ENCODE results near the gene F5.
A peak's percentile ranks its signal among the peaks of the same experiment; 100 is the strongest.

Gene F5

GRCh38 chr1:169487561-169487960 is 98.7 kb downstream of the F5 start:
- peaks cover 18% of the 10 kb centered on the region for H3K4me1 ChIP-seq (ENCODE audit: control insufficient read depth, insufficient read depth, low read length)
- H3K36me3 ChIP-seq (ENCODE audit: control insufficient read depth in 2 of 2, insufficient read depth in 2 of 2, low read length in 2 of 2): no peaks in the 10 kb centered on the region
- H3K4me3 ChIP-seq (ENCODE audit: low read length in 2 of 2): peak overlapping the region; percentile 22 to 88
- H3K27ac ChIP-seq (ENCODE audit: low read length): peak overlapping the region; percentile 99
- no peak overlapping the region for H3K9ac ChIP-seq (ENCODE audit: low read length in 2 of 2)
- H3K27me3 ChIP-seq (ENCODE audit: control insufficient read depth in 1 of 2, insufficient read depth in 2 of 2, low read length in 2 of 2): no peaks in the 10 kb centered on the region
- H3K9me3 ChIP-seq (ENCODE audit: control insufficient read depth in 2 of 2, low read length in 2 of 2): no peaks in the 10 kb centered on the region

GRCh38 chr1:169487133-169487532 is 99.1 kb downstream of the F5 start:
- Histone ChIP-seq H3K9ac (ENCODE audit: low read length in 2 of 2) (peak overlapping the region; percentile 96 to 97), H3K36me3 (ENCODE audit: control insufficient read depth in 2 of 2, insufficient read depth in 2 of 2, low read length in 2 of 2) (no peaks in the 10 kb centered on the region), H3K4me3 (ENCODE audit: low read length in 2 of 2) (peak overlapping the region; percentile 22 to 88), H3K4me1 (ENCODE audit: control insufficient read depth, insufficient read depth, low read length) (peaks cover 18% of the 10 kb centered on the region), H3K27me3 (ENCODE audit: control insufficient read depth in 1 of 2, insufficient read depth in 2 of 2, low read length in 2 of 2) (no peaks in the 10 kb centered on the region), H3K9me3 (ENCODE audit: control insufficient read depth in 2 of 2, low read length in 2 of 2) (no peaks in the 10 kb centered on the region), H3K27ac (ENCODE audit: low read length) (peak overlapping the region; percentile 99)

DNA sequence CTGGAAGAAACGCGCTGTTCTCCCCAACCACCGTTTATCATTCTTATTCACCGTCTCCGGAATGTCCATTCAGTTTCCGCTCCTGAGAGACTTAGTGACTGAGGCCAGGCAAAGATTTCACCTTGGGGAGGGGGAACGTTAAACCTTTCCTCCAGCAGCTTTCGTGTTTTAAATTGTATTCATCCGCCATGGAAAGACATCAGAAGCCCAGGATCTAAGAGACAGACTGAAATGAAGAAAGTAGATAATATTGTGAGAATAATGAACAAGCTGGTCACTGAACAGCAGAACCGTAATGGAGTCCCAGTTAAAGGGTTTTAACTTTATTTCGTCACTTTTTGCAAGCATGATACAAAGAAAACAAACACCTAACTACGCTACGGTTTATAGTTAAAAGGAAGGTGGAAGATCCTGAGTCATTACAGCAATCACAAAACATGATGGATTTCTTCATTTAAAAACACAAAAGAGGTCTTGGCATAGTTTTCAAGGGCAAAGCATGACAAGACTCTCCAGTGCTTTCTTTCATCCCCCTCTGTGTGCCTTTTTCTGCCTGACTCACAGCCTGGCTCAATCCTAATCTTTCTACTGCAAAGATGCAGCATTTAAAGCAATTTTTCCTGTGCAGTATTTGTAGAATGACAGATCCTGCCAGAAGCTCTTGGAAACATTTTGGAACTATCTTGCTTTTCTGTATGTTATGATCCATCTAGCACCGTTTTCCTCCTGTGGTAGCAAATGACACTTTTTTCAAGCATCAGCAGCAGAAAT is 99.8 kb downstream of the F5 start:
- H3K9ac ChIP-seq (ENCODE audit: low read length in 2 of 2): peak overlapping the region; percentile 96 to 97
- H3K27ac ChIP-seq (ENCODE audit: low read length): peak overlapping the region; percentile 99
- no peaks in the 10 kb centered on the region for H3K36me3 ChIP-seq (ENCODE audit: control insufficient read depth in 2 of 2, insufficient read depth in 2 of 2, low read length in 2 of 2)
- no peaks in the 10 kb centered on the region for H3K9me3 ChIP-seq (ENCODE audit: control insufficient read depth in 2 of 2, low read length in 2 of 2)
- H3K4me1 ChIP-seq (ENCODE audit: control insufficient read depth, insufficient read depth, low read length): peaks cover 18% of the 10 kb centered on the region
- H3K4me3 ChIP-seq (ENCODE audit: low read length in 2 of 2): peak overlapping the region; percentile 22 to 88
- H3K27me3 ChIP-seq (ENCODE audit: control insufficient read depth in 1 of 2, insufficient read depth in 2 of 2, low read length in 2 of 2): no peaks in the 10 kb centered on the region

GRCh38 chr1:169485431-169486280 is 100.6 kb downstream of the F5 start, which contains the start of gene SLC19A2:
Gene SLC19A2 (minus strand): TSS chr1:169485944. CDS start chr1:169485766, 178 bp downstream.
- H3K4me1 ChIP-seq (ENCODE audit: control insufficient read depth, insufficient read depth, low read length): peaks cover 18% of the 10 kb centered on the region
- no peaks in the 10 kb centered on the region for H3K9me3 ChIP-seq (ENCODE audit: control insufficient read depth in 2 of 2, low read length in 2 of 2)
- no peaks in the 10 kb centered on the region for H3K27me3 ChIP-seq (ENCODE audit: control insufficient read depth in 1 of 2, insufficient read depth in 2 of 2, low read length in 2 of 2)
- no peaks in the 10 kb centered on the region for H3K36me3 ChIP-seq (ENCODE audit: control insufficient read depth in 2 of 2, insufficient read depth in 2 of 2, low read length in 2 of 2)
- H3K27ac ChIP-seq (ENCODE audit: low read length): peak within 1 kb of the TSS; percentile 99
- peak within 1 kb of the TSS; percentile 96 to 97 for H3K9ac ChIP-seq (ENCODE audit: low read length in 2 of 2)
- peak within 1 kb of the TSS; percentile 84 to 88 for H3K4me3 ChIP-seq (ENCODE audit: low read length in 2 of 2)

- Histone ChIP-seq H3K9ac (ENCODE audit: low read length in 2 of 2) (peak overlapping the region; percentile 96 to 97), H3K9me3 (ENCODE audit: control insufficient read depth in 2 of 2, low read length in 2 of 2) (no peaks in the 10 kb centered on the region), H3K36me3 (ENCODE audit: control insufficient read depth in 2 of 2, insufficient read depth in 2 of 2, low read length in 2 of 2) (no peaks in the 10 kb centered on the region), H3K4me1 (ENCODE audit: control insufficient read depth, insufficient read depth, low read length) (peaks cover 18% of the 10 kb centered on the region), H3K27me3 (ENCODE audit: control insufficient read depth in 1 of 2, insufficient read depth in 2 of 2, low read length in 2 of 2) (no peaks in the 10 kb centered on the region), H3K4me3 (ENCODE audit: low read length in 2 of 2) (peak overlapping the region; percentile 84 to 88), H3K27ac (ENCODE audit: low read length) (peak overlapping the region; percentile 99)
Observed at GRCh38 chr1:169484683-169485430, 101.4 kb downstream of the F5 start.

GRCh38 chr1:169484101-169484500 is 102.2 kb downstream of the F5 start:
- Histone ChIP-seq H3K9me3 (ENCODE audit: control insufficient read depth in 2 of 2, low read length in 2 of 2) (no peaks in the 10 kb centered on the region), H3K4me1 (ENCODE audit: control insufficient read depth, insufficient read depth, low read length) (peaks cover 18% of the 10 kb centered on the region), H3K27me3 (ENCODE audit: control insufficient read depth in 1 of 2, insufficient read depth in 2 of 2, low read length in 2 of 2) (no peaks in the 10 kb centered on the region), H3K36me3 (ENCODE audit: control insufficient read depth in 2 of 2, insufficient read depth in 2 of 2, low read length in 2 of 2) (no peaks in the 10 kb centered on the region), H3K4me3 (ENCODE audit: low read length in 2 of 2) (peak overlapping the region; percentile 84 to 88), H3K27ac (ENCODE audit: low read length) (peak overlapping the region; percentile 18), H3K9ac (ENCODE audit: low read length in 2 of 2) (peak overlapping the region in 1 of 2 donors; percentile 96)

DNA sequence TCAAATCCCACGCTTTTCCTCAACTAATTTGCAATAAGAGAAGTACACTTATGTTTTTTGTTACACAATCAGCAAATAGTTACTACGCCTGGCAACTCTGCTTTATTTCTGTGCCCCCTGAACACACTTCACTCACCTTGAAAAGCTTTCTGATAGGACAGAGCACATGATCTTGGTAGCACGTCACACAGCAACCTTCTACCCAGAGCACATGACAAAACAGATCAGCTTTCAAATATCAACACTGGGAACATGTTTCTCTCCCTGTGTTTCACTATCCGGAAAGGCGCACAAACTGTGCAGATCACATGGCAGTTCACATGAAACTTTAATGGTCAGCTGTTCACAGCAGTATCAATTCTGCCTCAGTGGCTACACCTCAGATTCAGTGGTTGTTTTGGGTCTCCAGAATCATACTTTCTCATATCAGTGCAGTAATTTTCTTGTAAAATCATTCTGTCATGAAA is 102.7 kb downstream of the F5 start:
- peak overlapping the region; percentile 2 to 96 for H3K9ac ChIP-seq (ENCODE audit: low read length in 2 of 2)
- peak overlapping the region; percentile 18 for H3K27ac ChIP-seq (ENCODE audit: low read length)
- H3K9me3 ChIP-seq (ENCODE audit: control insufficient read depth in 2 of 2, low read length in 2 of 2): no peaks in the 10 kb centered on the region
- H3K4me1 ChIP-seq (ENCODE audit: control insufficient read depth, insufficient read depth, low read length): peaks cover 18% of the 10 kb centered on the region
- no peaks in the 10 kb centered on the region for H3K27me3 ChIP-seq (ENCODE audit: control insufficient read depth in 1 of 2, insufficient read depth in 2 of 2, low read length in 2 of 2)
- peak overlapping the region; percentile 84 to 88 for H3K4me3 ChIP-seq (ENCODE audit: low read length in 2 of 2)
- H3K36me3 ChIP-seq (ENCODE audit: control insufficient read depth in 2 of 2, insufficient read depth in 2 of 2, low read length in 2 of 2): no peaks in the 10 kb centered on the region

DNA sequence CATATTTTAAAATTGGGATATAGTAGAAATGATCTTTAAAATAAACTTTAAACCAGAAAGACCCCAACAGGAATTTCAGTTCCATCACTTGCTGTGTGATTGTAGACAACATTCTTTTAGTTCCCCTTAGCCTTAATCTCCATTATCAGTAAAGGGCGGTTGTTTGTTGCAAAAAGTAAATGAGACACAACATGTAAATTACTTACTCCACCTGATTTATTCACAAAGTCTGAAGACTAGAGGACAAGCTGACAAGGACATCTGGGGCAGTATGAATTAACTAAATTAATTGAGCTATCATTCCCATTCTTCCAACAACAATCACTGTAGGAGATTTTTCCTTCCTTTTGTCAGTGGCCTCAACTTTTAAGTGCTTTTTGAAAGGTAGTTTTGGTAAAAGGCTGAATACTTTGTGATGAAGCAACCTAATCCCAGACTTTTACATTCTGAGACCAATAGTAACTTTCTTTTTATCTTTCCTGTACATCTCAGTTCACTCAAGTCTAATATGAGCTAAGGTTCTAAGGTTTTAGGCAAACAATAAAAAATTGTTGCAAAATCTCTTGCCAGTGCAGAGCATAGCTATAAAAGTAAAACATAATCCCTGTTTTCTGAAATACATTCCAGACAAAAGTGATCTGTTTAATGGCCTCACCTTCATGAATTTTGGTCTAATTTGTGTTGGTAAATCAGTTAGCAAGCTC is 106.8 kb downstream of the F5 start:
- H3K27ac ChIP-seq (ENCODE audit: low read length): no peak overlapping the region
- H3K9me3 ChIP-seq (ENCODE audit: control insufficient read depth in 2 of 2, low read length in 2 of 2): no peaks in the 10 kb centered on the region
- peaks cover 5 to 6% of the 10 kb centered on the region in 2 donors for H3K36me3 ChIP-seq (ENCODE audit: control insufficient read depth in 2 of 2, insufficient read depth in 2 of 2, low read length in 2 of 2)
- no peaks in the 10 kb centered on the region for H3K27me3 ChIP-seq (ENCODE audit: control insufficient read depth in 1 of 2, insufficient read depth in 2 of 2, low read length in 2 of 2)
- peaks cover 10% of the 10 kb centered on the region for H3K4me1 ChIP-seq (ENCODE audit: control insufficient read depth, insufficient read depth, low read length)
- no peak overlapping the region for H3K4me3 ChIP-seq (ENCODE audit: low read length in 2 of 2)
- no peak overlapping the region for H3K9ac ChIP-seq (ENCODE audit: low read length in 2 of 2)

DNA sequence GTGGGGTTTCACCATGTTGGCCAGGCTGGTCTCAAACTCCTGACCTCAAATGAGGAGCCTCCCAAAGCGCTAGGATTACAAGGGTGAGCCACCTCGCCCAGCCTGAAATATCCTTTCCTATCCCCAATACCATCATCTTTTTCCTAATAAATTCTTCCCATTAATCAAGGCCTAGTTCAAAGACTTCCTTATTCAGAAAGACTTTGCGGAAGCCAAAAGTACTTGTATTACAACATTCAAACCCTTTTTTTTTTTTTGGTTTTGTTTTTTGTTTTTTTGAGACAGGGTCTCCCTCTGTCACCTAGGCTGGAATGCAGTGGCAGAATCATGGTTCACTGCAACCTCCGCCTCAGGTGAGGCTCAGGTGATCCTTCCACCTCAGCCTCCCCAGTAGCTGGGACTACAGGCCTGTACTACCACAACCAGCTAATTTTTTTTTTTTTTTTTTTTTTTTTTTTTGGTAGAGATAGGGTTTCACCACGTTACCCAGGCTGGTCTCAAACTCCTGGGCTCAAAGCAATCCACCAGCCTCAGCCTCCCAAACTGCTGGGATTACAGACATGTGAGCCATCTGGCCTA is 108.1 kb downstream of the F5 start:
- no peaks in the 10 kb centered on the region for H3K4me1 ChIP-seq (ENCODE audit: control insufficient read depth, insufficient read depth, low read length)
- no peak overlapping the region for H3K4me3 ChIP-seq (ENCODE audit: low read length in 2 of 2)
- no peaks in the 10 kb centered on the region for H3K27me3 ChIP-seq (ENCODE audit: control insufficient read depth in 1 of 2, insufficient read depth in 2 of 2, low read length in 2 of 2)
- no peak overlapping the region for H3K9ac ChIP-seq (ENCODE audit: low read length in 2 of 2)
- H3K27ac ChIP-seq (ENCODE audit: low read length): no peak overlapping the region
- H3K36me3 ChIP-seq (ENCODE audit: control insufficient read depth in 2 of 2, insufficient read depth in 2 of 2, low read length in 2 of 2): peaks cover 5 to 6% of the 10 kb centered on the region in 2 donors
- H3K9me3 ChIP-seq (ENCODE audit: control insufficient read depth in 2 of 2, low read length in 2 of 2): no peaks in the 10 kb centered on the region

All from stomach smooth muscle (tissue), 2 donors.